CD4-positive, alpha-beta T cell treated with Interleukin-2 at 100 ng/mL for 4 hours (primary cell): ENCODE results near the gene TMEM50B.
"Not testable (repeated sequence)": the region's sequence is repeated elsewhere in the genome, so short reads cannot be mapped to it uniquely, and the experiment has no call there.

Experiments used
- DNase-seq: peaks from one replicate; pipeline ENCODE4 v3.0.0-alpha.2; 2020; ENCODE audit warnings: low spot score

Gene TMEM50B

GRCh38 chr21:33478182-33478581 is 1.6 kb downstream of the TMEM50B start:
- DNase-seq: no peak

GRCh38 chr21:33477066-33477465 is 2.7 kb downstream of the TMEM50B start:
- no peak for DNase-seq

- DNase-seq: no peak
Measured at GRCh38 chr21:33473344-33473743, 6.4 kb downstream of the TMEM50B start.

- DNase-seq: no peak
Measured at GRCh38 chr21:33470701-33471100, 9.1 kb downstream of the TMEM50B start.

DNA sequence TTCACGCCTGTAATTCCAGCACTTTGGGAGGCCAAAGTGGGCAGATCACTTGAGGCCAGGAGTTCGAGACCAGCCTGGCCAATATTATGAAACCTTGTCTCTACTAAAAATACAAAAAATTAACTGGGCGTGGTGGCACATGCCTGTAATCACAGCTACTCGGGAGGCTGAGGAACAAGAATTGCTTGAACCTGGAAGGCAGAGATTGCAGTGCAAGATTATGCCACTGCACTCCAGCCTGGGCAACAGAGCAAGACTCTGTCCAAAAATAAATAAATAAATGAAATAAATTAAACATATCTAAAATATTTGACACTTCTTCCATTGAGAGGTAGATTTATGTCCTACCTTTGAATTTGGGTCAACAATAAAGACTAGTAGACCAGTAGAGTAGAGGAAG is 10.6 kb downstream of the TMEM50B start:
- DNase-seq: not testable (repeated sequence)

DNA sequence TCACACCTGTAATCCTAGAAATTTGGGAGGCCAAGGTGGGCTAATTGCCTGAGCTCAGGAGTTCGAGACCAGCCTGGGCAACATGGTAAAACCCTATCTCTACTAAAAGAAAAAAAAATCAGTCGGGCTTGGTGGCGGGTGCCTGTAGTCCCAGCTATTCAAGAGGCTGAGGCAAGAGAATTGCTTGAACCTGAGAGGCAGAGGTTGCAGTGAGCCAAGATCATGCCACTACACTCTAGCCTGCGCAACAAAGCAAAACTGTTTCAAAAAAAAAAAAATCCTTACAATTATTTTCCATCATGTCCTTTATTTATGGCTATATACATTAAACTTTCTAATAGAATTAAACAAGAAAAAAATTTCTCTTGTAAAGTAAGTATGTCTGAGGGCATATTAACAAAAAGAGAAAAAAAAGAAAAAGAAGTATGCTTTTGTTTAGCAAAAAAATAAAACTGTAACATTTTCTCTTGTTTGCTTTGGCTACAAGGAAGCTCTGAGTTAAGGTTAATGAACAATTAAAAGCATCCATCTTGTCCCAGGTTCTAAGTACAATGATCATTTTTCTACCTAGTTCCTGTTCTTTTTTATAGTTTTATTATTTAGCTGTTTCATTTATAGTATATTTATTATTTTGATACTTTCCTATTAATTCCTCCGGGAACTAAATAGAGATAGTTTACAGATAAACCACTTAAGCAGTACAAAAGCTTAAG is 18.1 kb downstream of the TMEM50B start:
- DNase-seq: no peak

DNA sequence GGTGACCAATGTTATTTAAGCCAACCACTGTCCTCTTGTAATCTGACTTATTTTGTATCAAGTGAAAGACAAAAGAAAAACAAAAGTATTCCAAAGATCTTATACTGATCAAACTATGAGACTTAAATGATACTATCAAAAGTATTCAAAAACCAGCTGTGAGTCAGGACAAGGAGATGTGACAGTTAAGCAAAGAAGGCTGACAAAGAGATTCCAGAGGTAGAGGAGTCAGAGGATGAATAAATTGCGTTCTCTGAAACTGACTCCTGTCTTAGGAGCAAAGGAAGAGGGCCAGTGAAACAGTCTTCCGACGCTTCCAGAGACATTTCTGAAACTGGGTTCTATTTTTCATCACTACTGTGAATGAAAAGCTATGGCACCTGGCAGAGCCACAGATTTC is 20.9 kb downstream of the TMEM50B start:
- DNase-seq: no peak

- DNase-seq: no peak
Measured at GRCh38 chr21:33455686-33456446, 23.9 kb downstream of the TMEM50B start.

DNA sequence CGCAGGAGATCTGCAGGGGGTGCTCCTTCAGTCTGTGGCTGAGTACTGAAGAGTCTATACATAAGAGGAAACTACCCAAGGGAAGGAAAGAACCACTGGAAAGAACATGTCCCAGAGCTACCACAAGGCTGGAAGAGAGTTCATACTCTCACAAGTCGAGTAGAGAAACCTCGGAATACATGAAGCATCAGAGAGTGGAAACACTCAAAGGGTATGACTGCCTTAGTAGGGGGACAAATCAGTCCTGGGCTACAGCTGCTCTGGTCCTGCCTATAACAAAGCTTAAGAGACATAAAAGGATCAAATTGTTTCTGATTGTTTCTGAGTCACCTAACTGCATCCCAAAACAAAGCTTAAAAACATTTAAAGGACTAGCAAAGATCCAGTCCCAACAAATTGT is 27.4 kb downstream of the TMEM50B start:
- no peak for DNase-seq

DNA sequence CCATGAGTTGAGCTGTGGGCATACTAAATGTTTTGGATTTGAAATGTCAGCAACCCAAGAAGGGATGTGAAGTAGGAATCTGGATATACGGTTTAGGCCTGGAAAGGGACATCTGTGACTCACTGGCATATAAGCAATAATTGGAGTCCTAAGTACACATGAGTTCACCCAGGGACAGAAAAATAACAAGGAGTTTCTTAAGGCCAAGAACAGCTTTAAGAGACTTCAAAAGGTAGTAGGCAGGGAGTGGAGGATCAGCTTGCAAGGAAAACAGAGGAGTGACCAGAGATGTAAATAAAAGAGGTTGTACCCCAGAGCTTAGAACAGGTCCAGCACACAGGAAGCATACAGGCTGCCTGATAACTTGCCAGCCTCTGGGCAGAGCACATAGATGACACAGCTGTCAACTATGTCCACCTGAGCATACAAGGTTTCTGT is 28.1 kb downstream of the TMEM50B start:
- no peak for DNase-seq

DNA sequence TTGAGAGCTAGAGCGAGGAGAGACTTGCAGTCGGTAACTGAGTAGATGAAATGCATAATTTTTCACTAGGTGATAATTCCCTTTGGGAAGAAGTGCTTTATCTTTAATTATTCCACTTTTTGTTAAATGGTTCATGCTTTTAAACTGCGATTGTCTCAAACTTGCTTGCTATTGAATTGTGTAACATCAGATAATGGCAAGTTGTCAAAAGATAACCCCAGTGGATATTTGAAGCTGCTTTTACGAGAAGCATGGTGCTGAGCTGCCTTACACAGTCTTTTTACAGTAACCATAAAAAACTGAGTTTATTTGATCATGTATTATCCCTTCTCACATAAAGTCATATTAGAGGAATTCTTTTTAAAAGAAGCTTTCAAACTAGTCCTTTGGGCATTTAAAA is 30.2 kb downstream of the TMEM50B start:
- DNase-seq: no peak

DNA sequence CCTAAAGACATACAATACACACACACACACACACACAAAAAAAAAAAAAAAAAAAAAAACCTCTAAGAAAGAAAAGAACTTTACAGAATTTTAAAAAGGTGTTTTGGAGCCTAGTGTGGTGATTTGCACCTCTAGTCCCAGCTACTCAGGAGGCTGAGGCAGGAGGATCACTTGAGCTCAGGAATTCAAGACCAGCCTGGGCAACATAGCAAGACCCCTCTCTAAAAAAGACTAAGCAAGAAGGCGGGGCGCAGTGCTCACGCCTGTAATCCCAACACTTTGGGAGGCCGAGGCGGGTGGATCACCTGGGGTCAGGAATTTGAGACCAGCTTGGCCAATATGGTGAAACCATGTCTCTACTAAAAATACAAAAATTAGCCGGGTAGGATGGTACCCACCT is 33.2 kb downstream of the TMEM50B start:
- DNase-seq: not testable (repeated sequence)

GRCh38 chr21:33444499-33444898 is 35.3 kb downstream of the TMEM50B start:
- no peak for DNase-seq

DNA sequence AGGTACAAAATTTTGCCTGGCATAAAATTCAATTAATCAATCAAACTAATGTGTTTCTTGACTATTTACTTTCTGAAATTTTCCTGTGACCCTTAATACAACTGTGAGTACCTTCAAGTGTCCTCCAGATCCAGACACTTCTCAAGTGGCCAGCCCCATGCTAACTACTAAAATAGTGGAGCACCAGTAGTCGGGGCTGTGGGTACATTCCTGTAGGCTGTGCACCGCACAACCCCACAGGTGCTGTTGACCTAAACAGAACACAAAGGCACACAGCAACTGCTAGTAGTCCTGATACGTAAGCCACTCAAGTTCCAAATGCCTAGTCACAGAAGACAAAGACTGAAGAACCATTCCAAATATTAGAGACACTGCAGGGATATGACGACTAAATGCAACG is 36.6 kb downstream of the TMEM50B start:
- DNase-seq: no peak

- DNase-seq: no peak
Measured at GRCh38 chr21:33441489-33442477, 38.0 kb downstream of the TMEM50B start.

- no peak for DNase-seq
Measured at GRCh38 chr21:33437140-33437539, 42.6 kb downstream of the TMEM50B start.

DNA sequence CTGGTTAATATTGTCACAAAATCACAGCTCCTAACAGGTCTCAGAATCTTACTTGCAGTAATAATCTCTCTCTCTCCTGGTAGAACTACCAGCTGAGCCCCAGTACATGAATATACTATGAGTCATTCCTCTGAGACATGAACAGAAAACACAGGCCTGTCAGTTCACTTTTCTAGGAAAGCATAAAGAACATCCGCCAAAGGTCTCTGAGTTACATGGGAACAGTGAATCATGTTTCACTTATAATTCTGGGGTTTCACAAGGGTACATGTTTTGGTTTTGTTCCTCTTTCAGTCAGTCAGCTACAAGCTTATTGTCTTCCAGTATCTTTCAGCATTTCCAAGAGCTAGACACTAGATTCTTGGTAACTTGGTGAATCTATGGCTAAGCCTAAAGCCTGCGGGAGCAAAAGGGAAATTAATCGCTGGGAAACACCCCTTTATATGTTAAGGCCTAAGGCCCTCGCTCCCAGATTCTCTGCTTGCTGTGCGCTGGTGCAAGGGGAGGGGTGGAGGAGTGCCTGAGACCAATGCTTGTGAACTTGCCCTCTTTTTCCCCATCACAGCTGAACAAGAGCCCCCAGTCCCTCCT is 44.9 kb downstream of the TMEM50B start:
- peak; percentile 82 for DNase-seq

DNA sequence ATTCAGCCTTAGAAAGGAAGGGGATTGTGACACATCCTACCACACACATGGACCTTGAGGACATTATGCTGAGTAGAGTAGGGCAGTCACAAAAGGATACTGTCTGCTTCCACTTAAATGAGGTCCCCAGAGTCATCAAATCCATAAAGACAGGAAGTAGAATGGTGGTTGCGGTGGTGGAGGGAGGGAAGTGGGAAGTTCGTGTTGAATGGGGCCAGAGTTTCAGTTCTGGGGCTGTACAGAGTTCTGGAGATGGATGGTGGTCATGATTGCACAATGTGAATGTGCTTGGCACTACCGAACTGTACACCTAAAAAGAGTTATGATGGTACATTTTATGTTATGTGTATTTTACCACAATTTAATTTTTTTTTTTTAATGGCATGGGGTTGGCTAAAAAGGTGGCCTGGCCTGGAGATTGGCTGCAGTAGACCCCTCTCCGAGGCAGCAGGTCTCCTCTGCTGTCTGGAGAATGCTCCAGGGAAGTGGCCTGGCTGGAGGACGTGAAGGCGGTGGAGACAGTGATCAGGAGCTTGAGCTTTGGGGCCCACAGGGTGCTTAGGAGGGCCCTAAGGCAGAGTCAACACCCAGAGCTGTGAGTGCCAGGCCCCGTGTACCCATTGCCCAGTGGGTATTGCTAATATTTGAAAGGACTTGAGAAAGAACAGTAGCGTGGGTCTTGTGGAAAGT is 46.2 kb downstream of the TMEM50B start:
- DNase-seq: no peak

DNA sequence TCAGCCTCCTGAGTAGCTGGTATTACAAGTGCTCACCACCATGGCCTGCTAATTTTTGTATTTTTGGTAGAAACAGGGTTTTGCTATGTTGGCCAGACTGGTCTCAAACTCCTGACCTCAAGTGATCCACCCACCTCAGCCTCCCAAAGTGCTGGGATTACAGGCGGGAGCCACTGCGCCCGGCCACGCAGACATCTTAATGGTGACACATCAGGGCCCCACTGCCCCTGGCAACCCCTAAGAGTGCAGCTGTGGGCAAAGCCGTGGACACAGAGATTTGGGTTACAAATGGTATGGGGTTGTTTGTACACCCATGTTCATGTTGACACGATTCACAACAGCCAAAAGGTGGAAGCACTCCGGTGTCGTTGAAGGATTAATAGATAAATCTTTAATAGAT is 46.8 kb downstream of the TMEM50B start:
- no peak for DNase-seq

- DNase-seq: no peak
Measured at GRCh38 chr21:33432496-33432895, 47.3 kb downstream of the TMEM50B start.

DNA sequence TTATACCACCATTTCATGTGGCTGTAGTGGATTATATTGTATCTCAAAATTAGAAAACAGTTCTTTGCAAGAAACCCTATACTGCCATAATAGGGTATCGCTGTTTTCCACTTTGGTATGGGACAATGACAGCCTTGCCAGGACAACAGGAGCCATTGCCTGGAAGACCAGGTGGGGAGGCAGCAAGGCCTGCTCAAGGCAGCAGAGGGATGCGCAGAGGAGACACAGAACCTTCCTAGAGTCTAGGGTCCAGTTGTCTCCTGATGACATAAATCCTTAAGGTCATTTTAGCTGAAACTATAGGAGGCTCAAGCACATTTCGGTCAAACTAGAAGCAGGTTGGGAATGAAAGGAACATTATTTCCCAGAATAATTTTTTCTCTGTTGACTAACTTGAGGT is 48.9 kb downstream of the TMEM50B start:
- no peak for DNase-seq
